ENCODE results near the gene CERS1. TPM values are rescaled to one million over a fixed set of nuclear protein-coding genes. Genes with fewer than 3 reads are reported as not detected.

CERS1 gene
- total RNA-seq, 4 donors from 2014 or later: 0.19 to 0.24 TPM; not detected in 2

GRCh38 chr19:18860302-18860700 lies 35.7 kb downstream of the CERS1 start:
- no peak for DNase-seq (ENCODE audit: low spot score)

GRCh38 chr19:18859676-18860301 lies 36.2 kb downstream of the CERS1 start:
- ATAC-seq (ENCODE audit: low FRiP score) (no peak), DNase-seq (ENCODE audit: low spot score) (no peak)
- no peak for TF ChIP-seq CTCF (IDR thresholded peaks at IDR 0.05)

More at GRCh38 chr19:18860302-18860700, 35.7 kb downstream of the CERS1 start:
- ATAC-seq (ENCODE audit: low FRiP score): no peak
- no peak for TF ChIP-seq CTCF (IDR thresholded peaks at IDR 0.05)

GRCh38 chr19:18858906-18859646 lies 36.9 kb downstream of the CERS1 start:
- DNase-seq (ENCODE audit: low spot score): no peak
- no peak for TF ChIP-seq CTCF (IDR thresholded peaks at IDR 0.05)
- no peak for ATAC-seq (ENCODE audit: low FRiP score)

- no peak for TF ChIP-seq CTCF (IDR thresholded peaks at IDR 0.05)
- no peak for DNase-seq (ENCODE audit: low spot score)
- no peak for ATAC-seq (ENCODE audit: low FRiP score)
These were observed 38.7 kb downstream of the CERS1 start for GRCh38 chr19:18857223-18857622.

GRCh38 chr19:18856385-18857126 lies 39.4 kb downstream of the CERS1 start:
- no peak for DNase-seq (ENCODE audit: low spot score)
- no peak for ATAC-seq (ENCODE audit: low FRiP score)
- no peak for TF ChIP-seq CTCF (IDR thresholded peaks at IDR 0.05)

- DNase-seq (ENCODE audit: low spot score) (no peak), ATAC-seq (ENCODE audit: low FRiP score) (no peak)
- no peak for TF ChIP-seq CTCF (IDR thresholded peaks at IDR 0.05)
These were observed 40.1 kb downstream of the CERS1 start for GRCh38 chr19:18855647-18856384.
